ENCODE results near the gene CCL28. TPM values are rescaled to one million over a fixed set of nuclear protein-coding genes. Genes with fewer than 3 reads are reported as not detected.
A peak's percentile ranks its signal among the peaks of the same experiment; 100 is the strongest.

The CCL28 gene
- total and polyA plus RNA-seq, 9 of the 15 experiments (the other 6 are each of a cell fraction or from before 2014, with no cell fraction given): not detected

GRCh38 chr5:43415935-43416802 lies 4.0 kb upstream of the CCL28 start (continued):
- TF ChIP-seq NR4A1 (CRISPR knock-in tag; IDR thresholded peaks at IDR 0.05): no peak
- TF ChIP-seq NR4A1 (tag; IDR thresholded peaks at IDR 0.05): no peak
- TF ChIP-seq RBM14 (IDR thresholded peaks at IDR 0.05; ENCODE audit: borderline replicate concordance, insufficient read depth, low read depth, low read length): no peak
- TF ChIP-seq, protein P1, sequence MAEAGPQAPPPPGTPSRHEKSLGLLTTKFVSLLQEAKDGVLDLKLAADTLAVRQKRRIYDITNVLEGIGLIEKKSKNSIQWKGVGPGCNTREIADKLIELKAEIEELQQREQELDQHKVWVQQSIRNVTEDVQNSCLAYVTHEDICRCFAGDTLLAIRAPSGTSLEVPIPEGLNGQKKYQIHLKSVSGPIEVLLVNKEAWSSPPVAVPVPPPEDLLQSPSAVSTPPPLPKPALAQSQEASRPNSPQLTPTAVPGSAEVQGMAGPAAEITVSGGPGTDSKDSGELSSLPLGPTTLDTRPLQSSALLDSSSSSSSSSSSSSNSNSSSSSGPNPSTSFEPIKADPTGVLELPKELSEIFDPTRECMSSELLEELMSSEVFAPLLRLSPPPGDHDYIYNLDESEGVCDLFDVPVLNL (CRISPR knock-in tag; IDR thresholded peaks at IDR 0.05; ENCODE audit: low read depth): no peak
- no peak for TF ChIP-seq NCOA2 (IDR thresholded peaks at IDR 0.05; ENCODE audit: partially characterized antibody in 2 of 2)
- no peak for TF ChIP-seq ZNF232 (CRISPR knock-in tag; IDR thresholded peaks at IDR 0.05)
- TF ChIP-seq, protein P2, sequence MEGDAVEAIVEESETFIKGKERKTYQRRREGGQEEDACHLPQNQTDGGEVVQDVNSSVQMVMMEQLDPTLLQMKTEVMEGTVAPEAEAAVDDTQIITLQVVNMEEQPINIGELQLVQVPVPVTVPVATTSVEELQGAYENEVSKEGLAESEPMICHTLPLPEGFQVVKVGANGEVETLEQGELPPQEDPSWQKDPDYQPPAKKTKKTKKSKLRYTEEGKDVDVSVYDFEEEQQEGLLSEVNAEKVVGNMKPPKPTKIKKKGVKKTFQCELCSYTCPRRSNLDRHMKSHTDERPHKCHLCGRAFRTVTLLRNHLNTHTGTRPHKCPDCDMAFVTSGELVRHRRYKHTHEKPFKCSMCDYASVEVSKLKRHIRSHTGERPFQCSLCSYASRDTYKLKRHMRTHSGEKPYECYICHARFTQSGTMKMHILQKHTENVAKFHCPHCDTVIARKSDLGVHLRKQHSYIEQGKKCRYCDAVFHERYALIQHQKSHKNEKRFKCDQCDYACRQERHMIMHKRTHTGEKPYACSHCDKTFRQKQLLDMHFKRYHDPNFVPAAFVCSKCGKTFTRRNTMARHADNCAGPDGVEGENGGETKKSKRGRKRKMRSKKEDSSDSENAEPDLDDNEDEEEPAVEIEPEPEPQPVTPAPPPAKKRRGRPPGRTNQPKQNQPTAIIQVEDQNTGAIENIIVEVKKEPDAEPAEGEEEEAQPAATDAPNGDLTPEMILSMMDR (IDR thresholded peaks at IDR 0.05 in 2 of 3, conservative IDR thresholded peaks at IDR 0.05 in 1 of 3; ENCODE audit: insufficient read depth in 2 of 3, low read depth in 1 of 3, low read length in 3 of 3): no peak
- TF ChIP-seq ZNF140 (CRISPR knock-in tag; IDR thresholded peaks at IDR 0.05): no peak
- no peak; the same call in 1 of the 2 replicates for TF ChIP-seq DMBX1 (CRISPR knock-in tag; IDR thresholded peaks at IDR 0.05; ENCODE audit: borderline replicate concordance)
- no peak for TF ChIP-seq CCAR2 (IDR thresholded peaks at IDR 0.05; ENCODE audit: low read depth, low read length)
- TF ChIP-seq NELFE (IDR thresholded peaks at IDR 0.05; ENCODE audit: insufficient read depth, insufficient read length): no peak
- 0 out of 2 replicates have a peak, but pooled peaks have one; percentile 20 for TF ChIP-seq MEF2A (IDR thresholded peaks at IDR 0.05; ENCODE audit: control insufficient read depth, low read depth, low read length)
- TF ChIP-seq, protein P3, sequence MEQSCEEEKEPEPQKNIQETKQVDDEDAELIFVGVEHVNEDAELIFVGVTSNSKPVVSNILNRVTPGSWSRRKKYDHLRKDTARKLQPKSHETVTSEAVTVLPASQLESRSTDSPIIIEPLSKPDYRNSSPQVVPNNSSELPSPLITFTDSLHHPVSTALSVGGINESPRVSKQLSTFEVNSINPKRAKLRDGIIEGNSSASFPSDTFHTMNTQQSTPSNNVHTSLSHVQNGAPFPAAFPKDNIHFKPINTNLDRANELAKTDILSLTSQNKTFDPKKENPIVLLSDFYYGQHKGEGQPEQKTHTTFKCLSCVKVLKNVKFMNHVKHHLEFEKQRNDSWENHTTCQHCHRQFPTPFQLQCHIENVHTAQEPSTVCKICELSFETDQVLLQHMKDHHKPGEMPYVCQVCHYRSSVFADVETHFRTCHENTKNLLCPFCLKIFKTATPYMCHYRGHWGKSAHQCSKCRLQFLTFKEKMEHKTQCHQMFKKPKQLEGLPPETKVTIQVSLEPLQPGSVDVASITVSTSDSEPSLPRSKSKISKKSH (CRISPR knock-in tag; IDR thresholded peaks at IDR 0.05): no peak
- no peak for TF ChIP-seq ZNF175 (CRISPR knock-in tag; IDR thresholded peaks at IDR 0.05; ENCODE audit: low read depth)
- TF ChIP-seq ETV5 (CRISPR knock-in tag; IDR thresholded peaks at IDR 0.05; ENCODE audit: low read depth): 0 out of 2 replicates have a peak, but pooled peaks have one; percentile 20
- TF ChIP-seq MBD2 (IDR thresholded peaks at IDR 0.05; ENCODE audit: borderline replicate concordance, low read depth): peak; percentile 50; the same call in 1 of the 2 replicates
- TF ChIP-seq, protein P4, sequence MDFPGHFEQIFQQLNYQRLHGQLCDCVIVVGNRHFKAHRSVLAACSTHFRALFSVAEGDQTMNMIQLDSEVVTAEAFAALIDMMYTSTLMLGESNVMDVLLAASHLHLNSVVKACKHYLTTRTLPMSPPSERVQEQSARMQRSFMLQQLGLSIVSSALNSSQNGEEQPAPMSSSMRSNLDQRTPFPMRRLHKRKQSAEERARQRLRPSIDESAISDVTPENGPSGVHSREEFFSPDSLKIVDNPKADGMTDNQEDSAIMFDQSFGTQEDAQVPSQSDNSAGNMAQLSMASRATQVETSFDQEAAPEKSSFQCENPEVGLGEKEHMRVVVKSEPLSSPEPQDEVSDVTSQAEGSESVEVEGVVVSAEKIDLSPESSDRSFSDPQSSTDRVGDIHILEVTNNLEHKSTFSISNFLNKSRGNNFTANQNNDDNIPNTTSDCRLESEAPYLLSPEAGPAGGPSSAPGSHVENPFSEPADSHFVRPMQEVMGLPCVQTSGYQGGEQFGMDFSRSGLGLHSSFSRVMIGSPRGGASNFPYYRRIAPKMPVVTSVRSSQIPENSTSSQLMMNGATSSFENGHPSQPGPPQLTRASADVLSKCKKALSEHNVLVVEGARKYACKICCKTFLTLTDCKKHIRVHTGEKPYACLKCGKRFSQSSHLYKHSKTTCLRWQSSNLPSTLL (IDR thresholded peaks at IDR 0.05): no peak
- no peak for TF ChIP-seq FOXK1 (CRISPR knock-in tag; IDR thresholded peaks at IDR 0.05; ENCODE audit: borderline replicate concordance)
- TF ChIP-seq NR1H2 (CRISPR knock-in tag; IDR thresholded peaks at IDR 0.05): no peak
- TF ChIP-seq BCL6 (CRISPR knock-in tag; IDR thresholded peaks at IDR 0.05): no peak
- peak; percentile 40; the same call in 1 of the 2 replicates for TF ChIP-seq CC2D1A (IDR thresholded peaks at IDR 0.05)
- TF ChIP-seq MTA2 (IDR thresholded peaks at IDR 0.05; ENCODE audit: low read depth): peak; percentile 83
